ENCODE results near the gene FADS1. TPM values are rescaled to one million over a fixed set of nuclear protein-coding genes. Genes with fewer than 3 reads are reported as not detected.

Gene FADS1
- polyA plus RNA-seq, 1 donor (not counting 4 experiments of a cell fraction or from before 2014, with no cell fraction given), result 34.0 TPM

- TF ChIP-seq, protein P1, sequence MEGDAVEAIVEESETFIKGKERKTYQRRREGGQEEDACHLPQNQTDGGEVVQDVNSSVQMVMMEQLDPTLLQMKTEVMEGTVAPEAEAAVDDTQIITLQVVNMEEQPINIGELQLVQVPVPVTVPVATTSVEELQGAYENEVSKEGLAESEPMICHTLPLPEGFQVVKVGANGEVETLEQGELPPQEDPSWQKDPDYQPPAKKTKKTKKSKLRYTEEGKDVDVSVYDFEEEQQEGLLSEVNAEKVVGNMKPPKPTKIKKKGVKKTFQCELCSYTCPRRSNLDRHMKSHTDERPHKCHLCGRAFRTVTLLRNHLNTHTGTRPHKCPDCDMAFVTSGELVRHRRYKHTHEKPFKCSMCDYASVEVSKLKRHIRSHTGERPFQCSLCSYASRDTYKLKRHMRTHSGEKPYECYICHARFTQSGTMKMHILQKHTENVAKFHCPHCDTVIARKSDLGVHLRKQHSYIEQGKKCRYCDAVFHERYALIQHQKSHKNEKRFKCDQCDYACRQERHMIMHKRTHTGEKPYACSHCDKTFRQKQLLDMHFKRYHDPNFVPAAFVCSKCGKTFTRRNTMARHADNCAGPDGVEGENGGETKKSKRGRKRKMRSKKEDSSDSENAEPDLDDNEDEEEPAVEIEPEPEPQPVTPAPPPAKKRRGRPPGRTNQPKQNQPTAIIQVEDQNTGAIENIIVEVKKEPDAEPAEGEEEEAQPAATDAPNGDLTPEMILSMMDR (optimal IDR thresholded peaks at IDR 0.05 in 1 of 3, IDR thresholded peaks at IDR 0.05 in 1 of 3, conservative IDR thresholded peaks at IDR 0.05 in 1 of 3; ENCODE audit: extremely low read depth in 1 of 3, insufficient read depth in 2 of 3, low read length in 3 of 3), result no peak
- TF ChIP-seq EZH2 (IDR thresholded peaks at IDR 0.05; ENCODE audit: low read length), result no peak
- H3K27ac ChIP-seq (ENCODE audit: control insufficient read depth, insufficient read depth, low read length), result no peak overlapping the region
- H4K20me1 ChIP-seq (ENCODE audit: control insufficient read depth, extremely low read depth, insufficient read depth, low read length), result peaks cover 2% of the 10 kb centered on the region
- no peaks in the 10 kb centered on the region for H3K9me1 ChIP-seq (ENCODE audit: control insufficient read depth, extremely low read depth, insufficient read depth, low read length)
- no peak for DNase-seq (ENCODE audit: low read depth, low spot score)
- dilution Hi-C loops (cut with MboI; ENCODE audit: extremely low pct_ligation_motif_present, low sequenced_read_pairs), result no loop called here
- peaks cover 23 to 52% of the 10 kb centered on the region in 2 experiments for H3K36me3 ChIP-seq (ENCODE audit: control insufficient read depth in 2 of 2, extremely low read depth in 1 of 2, insufficient read depth in 2 of 2, low read length in 2 of 2)
- no peaks in the 10 kb centered on the region for H3K4me1 ChIP-seq (ENCODE audit: control insufficient read depth, extremely low read depth, insufficient read depth, low read length)
- no peaks in the 10 kb centered on the region for H3K27me3 ChIP-seq (ENCODE audit: control insufficient read depth, extremely low read depth, insufficient read depth, low read length)
- H3K9me3 ChIP-seq (ENCODE audit: control insufficient read depth, low read depth, low read length), result no peaks in the 10 kb centered on the region
- FAIRE-seq, result no peak
- H3K4me3 ChIP-seq (ENCODE audit: control insufficient read depth in 2 of 3, extremely low read depth in 1 of 3, insufficient read depth in 2 of 3, low read depth in 1 of 3, low read length in 3 of 3), result no peak overlapping the region
- H2AFZ ChIP-seq (ENCODE audit: control insufficient read depth, low read length), result no peak overlapping the region
- H3K79me2 ChIP-seq (ENCODE audit: control insufficient read depth, insufficient read depth, low read length), result no peaks in the 10 kb centered on the region
- H3K4me2 ChIP-seq (ENCODE audit: control insufficient read depth, extremely low read depth, insufficient read depth, low read depth, low read length), result no peak overlapping the region
- H3K9ac ChIP-seq (ENCODE audit: control insufficient read depth, extremely low read depth, insufficient read depth, low read length), result no peak overlapping the region
Observed at GRCh38 chr11:61846362-61847020, 29.7 kb upstream of the FADS1 start.

DNA sequence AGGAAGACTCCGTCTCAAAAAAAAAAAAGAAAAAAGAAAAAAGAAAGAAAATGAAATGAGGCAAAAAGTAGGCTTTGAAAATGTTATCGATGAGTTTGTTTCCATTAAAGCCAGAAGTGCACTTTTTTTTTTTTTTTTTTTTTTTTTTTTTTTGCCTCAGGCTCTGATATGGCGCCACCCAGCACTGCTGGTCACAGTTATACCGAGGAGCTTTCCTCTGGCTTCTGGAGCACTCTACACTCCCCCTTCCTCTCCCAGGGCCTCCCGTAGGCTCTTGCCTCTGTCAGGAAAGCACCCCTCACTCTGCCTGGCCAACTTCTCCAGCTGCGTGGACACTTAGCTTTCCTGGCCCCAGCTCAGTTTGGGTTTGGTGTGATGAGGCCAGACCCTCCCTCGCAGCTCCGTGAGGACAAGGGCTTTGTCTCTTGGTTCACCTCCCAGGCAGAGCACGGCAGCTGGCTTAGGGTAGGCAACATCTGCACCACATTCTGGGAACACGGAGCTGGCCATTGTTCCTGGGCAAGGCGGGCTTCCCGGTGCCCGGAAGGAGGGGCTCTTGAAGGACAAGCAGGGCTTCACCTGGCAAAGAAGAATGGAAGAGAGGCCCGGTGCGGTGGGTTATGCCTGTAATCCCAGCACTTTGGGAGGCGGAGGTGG is 28.2 kb upstream of the FADS1 start:
- Histone ChIP-seq H4K20me1 (ENCODE audit: control insufficient read depth, extremely low read depth, insufficient read depth, low read length) (peaks cover 2% of the 10 kb centered on the region), H3K27ac (ENCODE audit: control insufficient read depth, insufficient read depth, low read length) (no peak overlapping the region), H3K4me2 (ENCODE audit: control insufficient read depth, extremely low read depth, insufficient read depth, low read depth, low read length) (no peak overlapping the region), H3K79me2 (ENCODE audit: control insufficient read depth, insufficient read depth, low read length) (no peaks in the 10 kb centered on the region), H3K36me3 (ENCODE audit: control insufficient read depth in 2 of 2, extremely low read depth in 1 of 2, insufficient read depth in 2 of 2, low read length in 2 of 2) (peaks cover 29 to 54% of the 10 kb centered on the region in 2 experiments), H3K4me1 (ENCODE audit: control insufficient read depth, extremely low read depth, insufficient read depth, low read length) (no peaks in the 10 kb centered on the region), H3K9ac (ENCODE audit: control insufficient read depth, extremely low read depth, insufficient read depth, low read length) (no peak overlapping the region), H3K9me3 (ENCODE audit: control insufficient read depth, low read depth, low read length) (no peaks in the 10 kb centered on the region), H3K4me3 (ENCODE audit: control insufficient read depth in 2 of 3, extremely low read depth in 1 of 3, insufficient read depth in 2 of 3, low read depth in 1 of 3, low read length in 3 of 3) (no peak overlapping the region), H3K9me1 (ENCODE audit: control insufficient read depth, extremely low read depth, insufficient read depth, low read length) (no peaks in the 10 kb centered on the region), H2AFZ (ENCODE audit: control insufficient read depth, low read length) (no peak overlapping the region), H3K27me3 (ENCODE audit: control insufficient read depth, extremely low read depth, insufficient read depth, low read length) (no peaks in the 10 kb centered on the region)
- no peak for DNase-seq (ENCODE audit: low read depth, low spot score)
- no peak for FAIRE-seq
- TF ChIP-seq, protein P1 (optimal IDR thresholded peaks at IDR 0.05 in 1 of 3, IDR thresholded peaks at IDR 0.05 in 1 of 3, conservative IDR thresholded peaks at IDR 0.05 in 1 of 3; ENCODE audit: extremely low read depth in 1 of 3, insufficient read depth in 2 of 3, low read length in 3 of 3), result no peak
- no peak for TF ChIP-seq EZH2 (IDR thresholded peaks at IDR 0.05; ENCODE audit: low read length)
- dilution Hi-C loops (cut with MboI; ENCODE audit: extremely low pct_ligation_motif_present, low sequenced_read_pairs), result no loop called here

All from keratinocyte (primary cell).